HepG2 (cell line): ENCODE measurements around the gene CCDC18. TPM values are rescaled to one million over a fixed set of nuclear protein-coding genes. Genes with fewer than 3 reads are reported as not detected.

Source experiments
- ATAC-seq: fragments of 200-7000 bp; cut with Tn5 transposase; 3 replicates; pipeline ENCODE4 v1.9.1; 2020; ENCODE audit warnings: mild to moderate bottlenecking, moderate library complexity
- BruUV-seq: library from RNA; stranded (reverse); fragments of 400-500 nt; replicated peaks from 2 replicates; lab custom pipeline; 2021; lab: Mats Ljungman, UMichigan
- CTCF ChIA-PET: fragments of 300-600 bp; formaldehyde crosslinking; extraction: SDS; loops from one replicate; lab custom pipeline; 2021; ENCODE audit warnings: low total read pairs, inconsistent platforms, low intra/inter-chr PET ratio; lab: Yijun Ruan, JAX
- POLR2A ChIA-PET: fragments of 350-600 bp; sonication (Branson Sonifier 250); formaldehyde crosslinking; loops from one replicate; lab custom pipeline; 2020; ENCODE audit warnings: antibody characterized with exemption, inconsistent platforms; lab: Yijun Ruan, JAX
- DNase-seq: peaks from one replicate; pipeline ENCODE4 v3.0.0-alpha.2; 2015; ENCODE audit warnings: low spot score
- FAIRE-seq: peaks from 3 replicates; lab custom pipeline; 2011; peaks lifted over from hg19 to GRCh38; lab: Jason Lieb, UNC
- H2AFZ ChIP-seq: one replicate; pipeline ENCODE4 v1.6.1; 2011; ENCODE audit warnings: low read length, inconsistent platforms
- H3K27ac ChIP-seq: fragments of 300-600 bp; 3 replicates; pipeline ENCODE4 v1.8.0; 2011; ENCODE audit warnings: mixed run types, mild to moderate bottlenecking, mixed read lengths, low read length, inconsistent platforms; ENCODE audit not compliant: insufficient read depth; ENCODE audit errors: extremely low read length
- H3K27me3 ChIP-seq, 2 experiments: fragments of 200-600 bp in 1 of 2; 2 replicates in 1 of 2; 3 replicates in 1 of 2; pipeline versions ENCODE4 v1.6.0 to v1.8.0; 2011; ENCODE audit warnings: low read length in 2 of 2, mild to moderate bottlenecking in 2 of 2, moderate library complexity in 2 of 2, inconsistent platforms in 1 of 2; ENCODE audit not compliant: insufficient read depth in 2 of 2, control insufficient read depth in 1 of 2
- H3K36me3 ChIP-seq, 2 experiments: fragments of 200-600 bp in 1 of 2; replicated peaks in 1 of 2; 2 replicates in 1 of 2; 3 replicates in 1 of 2; pipeline versions ENCODE4 v1.5.1 to v1.8.0; 2011; ENCODE audit warnings: low read length in 2 of 2, inconsistent platforms in 1 of 2; ENCODE audit not compliant: insufficient read depth in 2 of 2, control insufficient read depth in 1 of 2
- H3K4me1 ChIP-seq: 2 replicates; pipeline ENCODE4 v1.5.1; 2012; ENCODE audit warnings: low read length, inconsistent platforms; ENCODE audit not compliant: insufficient read depth
- H3K4me2 ChIP-seq: 2 replicates; pipeline ENCODE4 v1.6.0; 2011; ENCODE audit warnings: low read depth, low read length, inconsistent platforms
- H3K4me3 ChIP-seq, 3 experiments: fragments of 200-600 bp in 1 of 3; sonication (generic), shearing (Covaris generic) in 1 of 3; replicated peaks in 1 of 3; 2 replicates each; pipeline ENCODE4 v1.5.1; 2011 to 2016; ENCODE audit warnings: low read length in 3 of 3, inconsistent platforms in 2 of 3, low read depth in 2 of 3, mild to moderate bottlenecking in 2 of 3, control low read depth in 1 of 3, mixed read lengths in 1 of 3; ENCODE audit not compliant: insufficient read depth in 1 of 3
- H3K79me2 ChIP-seq: one replicate; pipeline ENCODE4 v1.6.1; 2011; ENCODE audit warnings: low read length, inconsistent platforms; ENCODE audit not compliant: insufficient read depth
- H3K9ac ChIP-seq: 2 replicates; pipeline ENCODE4 v1.6.0; 2011; ENCODE audit warnings: mild to moderate bottlenecking, low read depth, low read length, inconsistent platforms; ENCODE audit not compliant: insufficient read depth
- H3K9me3 ChIP-seq: 2 replicates; pipeline ENCODE4 v1.5.1; 2012; ENCODE audit warnings: mild to moderate bottlenecking, low read length
- H4K20me1 ChIP-seq: 2 replicates; pipeline ENCODE4 v1.6.0; 2011; ENCODE audit warnings: inconsistent platforms, mild to moderate bottlenecking, low read length, moderate library complexity; ENCODE audit not compliant: insufficient read depth
- MAFK ChIP-seq, 2 experiments: IDR thresholded peaks in 1 of 2; conservative IDR thresholded peaks in 1 of 2; 2 replicates each; pipeline ENCODE4 v1.6.1; 2011; ENCODE audit warnings: improper control_type of control experiment in 2 of 2, low read length in 2 of 2
- SNRNP70 ChIP-seq: fragments of 200-400 bp; formaldehyde crosslinking; IDR thresholded peaks from 2 replicates; pipeline ENCODE4 v1.6.1; 2017; ENCODE audit warnings: mild to moderate bottlenecking, low read depth, low read length, moderate library complexity
- ZC3H13 ChIP-seq: sonication (generic); formaldehyde crosslinking; IDR thresholded peaks from 2 replicates; pipeline ENCODE4 v1.8.1; 2023; ENCODE audit warnings: mild to moderate bottlenecking, missing genetic modification reagents, moderate library complexity
- ZNF292 ChIP-seq: sonication (generic); formaldehyde crosslinking; IDR thresholded peaks from 2 replicates; pipeline ENCODE4 v1.8.1; 2022; ENCODE audit warnings: mild to moderate bottlenecking, low read depth, missing genetic modification reagents, borderline replicate concordance
- WGBS: methylation state at CpG from one replicate; pipeline ENCODE4 v1.1.6; 2017; ENCODE audit warnings: low lambda C conversion rate; 5-methylcytosine and 5-hydroxymethylcytosine counted together
- in situ Hi-C: cut with HindIII; loops from 2 replicates; pipeline ENCODE4 v1.10.0; 2017; ENCODE audit warnings: low pct_unique_long_range_greater_than_20kb; ENCODE audit not compliant: extremely low pct_ligation_motif_present
- intact Hi-C: fragments of 100-400 bp; cut with micrococcal nuclease; formaldehyde crosslinking; loops from one replicate; pipeline ENCODE4 v1.10.0; 2022; ENCODE audit not compliant: unreplicated experiment
- polyA plus RNA-seq, 8 experiments: library from polyadenylated mRNA; depleted of rRNA in 3 of 8; stranded (reverse) in 7 of 8; unstranded in 1 of 8; fragments of >200 nt; fragmentation: Illumina TruSeq in 4 of 8; extraction: Trizol in 4 of 8; gene quantifications; 2 replicates each; pipeline versions ENCODE4 v1.2.1 to v1.2.3, GENCODE V29; 2011 to 2016; ENCODE audit warnings: low read depth in 4 of 8, missing spikeins in 1 of 8, mixed read lengths in 1 of 8; ENCODE audit not compliant: insufficient read depth in 1 of 8
- total RNA-seq, 5 experiments: library from RNA; depleted of rRNA; stranded (reverse); fragments of >200 nt; fragmentation: Illumina TruSeq; extraction: Trizol; gene quantifications; 2 replicates each; pipeline ENCODE4 v1.2.3, GENCODE V29; 2016; ENCODE audit warnings: low read depth in 1 of 5
- TF ChIP-seq, protein P1 (sequence below): sonication (generic); formaldehyde crosslinking; conservative IDR thresholded peaks from 2 replicates; pipeline ENCODE4 v1.4.0; 2020; ENCODE audit warnings: missing genetic modification reagents
- TF ChIP-seq, protein P2 (sequence below): sonication (generic); formaldehyde crosslinking; IDR thresholded peaks from 2 replicates; pipeline ENCODE4 v1.5.1; 2020; ENCODE audit warnings: mild to moderate bottlenecking, missing genetic modification reagents

The CCDC18 gene
- total and polyA plus RNA-seq, 2 of the 13 experiments (the other 11 are each of a cell fraction or from before 2014, with no cell fraction given): 1.9 to 18.4 TPM

DNA sequence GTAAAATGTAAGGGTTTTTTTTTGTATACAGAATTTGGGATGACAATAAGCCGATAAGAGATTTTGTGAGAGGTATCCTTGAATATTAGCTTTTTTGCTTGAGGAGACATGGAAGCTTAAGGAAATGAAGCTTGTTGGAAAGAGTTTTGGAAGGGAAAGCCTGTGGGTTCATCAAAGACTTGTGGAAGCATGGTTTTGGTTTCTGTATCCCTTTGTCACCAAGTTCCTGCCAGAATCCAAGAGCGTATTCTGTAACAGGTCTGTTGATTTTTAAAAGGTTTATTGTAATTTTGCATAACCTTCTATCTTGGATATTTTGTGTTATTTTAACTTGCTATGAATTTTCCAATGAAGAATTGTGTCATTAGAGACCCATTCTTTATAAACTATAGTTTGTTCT is 38.4 kb upstream of the CCDC18 start:
- Histone ChIP-seq H3K9ac (no peak overlapping the region), H3K4me3 (no peak overlapping the region), H3K36me3 (peaks cover 2 to 24% of the 10 kb centered on the region in 2 experiments; a peak in 1 of 5 replicates), H3K9me3 (no peaks in the 10 kb centered on the region), H2AFZ (no peak overlapping the region), H3K4me1 (no peaks in the 10 kb centered on the region), H3K79me2 (no peaks in the 10 kb centered on the region), H3K27me3 (no peaks in the 10 kb centered on the region), H4K20me1 (no peaks in the 10 kb centered on the region), H3K4me2 (no peak overlapping the region), H3K27ac (no peak overlapping the region)
- TF ChIP-seq SNRNP70 (no peak), ZC3H13 (CRISPR knock-in tag) (no peak), ZNF292 (CRISPR knock-in tag) (no peak), MAFK (conservative IDR thresholded peaks at IDR 0.05 in 1 of 2, IDR thresholded peaks at IDR 0.05 in 1 of 2; ENCODE audit: low read length in 2 of 2) (no peak)
- TF ChIP-seq, protein P1, sequence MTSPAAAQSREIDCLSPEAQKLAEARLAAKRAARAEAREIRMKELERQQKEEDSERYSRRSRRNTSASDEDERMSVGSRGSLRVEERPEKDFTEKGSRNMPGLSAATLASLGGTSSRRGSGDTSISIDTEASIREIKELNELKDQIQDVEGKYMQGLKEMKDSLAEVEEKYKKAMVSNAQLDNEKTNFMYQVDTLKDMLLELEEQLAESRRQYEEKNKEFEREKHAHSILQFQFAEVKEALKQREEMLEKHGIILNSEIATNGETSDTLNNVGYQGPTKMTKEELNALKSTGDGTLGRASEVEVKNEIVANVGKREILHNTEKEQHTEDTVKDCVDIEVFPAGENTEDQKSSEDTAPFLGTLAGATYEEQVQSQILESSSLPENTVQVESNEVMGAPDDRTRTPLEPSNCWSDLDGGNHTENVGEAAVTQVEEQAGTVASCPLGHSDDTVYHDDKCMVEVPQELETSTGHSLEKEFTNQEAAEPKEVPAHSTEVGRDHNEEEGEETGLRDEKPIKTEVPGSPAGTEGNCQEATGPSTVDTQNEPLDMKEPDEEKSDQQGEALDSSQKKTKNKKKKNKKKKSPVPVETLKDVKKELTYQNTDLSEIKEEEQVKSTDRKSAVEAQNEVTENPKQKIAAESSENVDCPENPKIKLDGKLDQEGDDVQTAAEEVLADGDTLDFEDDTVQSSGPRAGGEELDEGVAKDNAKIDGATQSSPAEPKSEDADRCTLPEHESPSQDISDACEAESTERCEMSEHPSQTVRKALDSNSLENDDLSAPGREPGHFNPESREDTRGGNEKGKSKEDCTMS: no peak
- TF ChIP-seq, protein P2, sequence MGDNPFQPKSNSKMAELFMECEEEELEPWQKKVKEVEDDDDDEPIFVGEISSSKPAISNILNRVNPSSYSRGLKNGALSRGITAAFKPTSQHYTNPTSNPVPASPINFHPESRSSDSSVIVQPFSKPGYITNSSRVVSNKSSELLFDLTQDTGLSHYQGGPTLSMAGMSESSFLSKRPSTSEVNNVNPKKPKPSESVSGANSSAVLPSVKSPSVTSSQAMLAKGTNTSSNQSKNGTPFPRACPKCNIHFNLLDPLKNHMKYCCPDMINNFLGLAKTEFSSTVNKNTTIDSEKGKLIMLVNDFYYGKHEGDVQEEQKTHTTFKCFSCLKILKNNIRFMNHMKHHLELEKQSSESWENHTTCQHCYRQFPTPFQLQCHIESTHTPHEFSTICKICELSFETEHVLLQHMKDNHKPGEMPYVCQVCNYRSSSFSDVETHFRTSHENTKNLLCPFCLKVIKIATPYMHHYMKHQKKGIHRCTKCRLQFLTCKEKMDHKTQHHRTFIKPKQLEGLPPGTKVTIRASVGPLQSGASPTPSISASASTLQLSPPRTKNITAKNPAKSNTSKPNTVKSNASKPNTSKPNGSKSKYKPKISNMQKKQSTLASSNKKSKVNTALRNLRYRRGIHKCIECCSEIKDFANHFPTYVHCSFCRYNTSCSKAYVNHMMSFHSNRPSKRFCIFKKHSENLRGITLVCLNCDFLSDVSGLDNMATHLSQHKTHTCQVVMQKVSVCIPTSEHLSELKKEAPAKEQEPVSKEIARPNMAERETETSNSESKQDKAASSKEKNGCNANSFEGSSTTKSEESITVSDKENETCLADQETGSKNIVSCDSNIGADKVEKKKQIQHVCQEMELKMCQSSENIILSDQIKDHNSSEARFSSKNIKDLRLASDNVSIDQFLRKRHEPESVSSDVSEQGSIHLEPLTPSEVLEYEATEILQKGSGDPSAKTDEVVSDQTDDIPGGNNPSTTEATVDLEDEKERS (CRISPR knock-in tag): no peak
- in situ Hi-C loops (no loop called here), intact Hi-C loops (no loop called here)
- no peak for DNase-seq
- WGBS: 97% methylated on average over 2 of the region's 2 CpGs
- POLR2A ChIA-PET: no interaction called here
- BruUV-seq: no TSS peak
- FAIRE-seq: no peak
- ATAC-seq: no peak
- CTCF ChIA-PET: no interaction called here
